ENCODE data around the gene KLRC3. TPM values are rescaled to one million over a fixed set of nuclear protein-coding genes. Genes with fewer than 3 reads are reported as not detected.
"Not testable (repeated sequence)": the region's sequence is repeated elsewhere in the genome, so short reads cannot be mapped to it uniquely, and the experiment has no call there.

The KLRC3 gene
- total and polyA plus RNA-seq, 2 donors (not counting 1 experiment from before 2014, with no cell fraction given): not detected

- Histone ChIP-seq H3K27me3 (ENCODE audit: control insufficient read depth, insufficient read depth, low read length) (no peaks in the 10 kb centered on the region), H3K4me3 (replicated peaks in 1 of 4; ENCODE audit: control extremely low read depth in 1 of 4, insufficient read depth in 1 of 4, low read depth in 3 of 4, low read length in 4 of 4) (no peak overlapping the region), H2AFZ (ENCODE audit: low read length) (no peak overlapping the region), H3K79me2 (ENCODE audit: control insufficient read depth, insufficient read depth, low read length) (no peaks in the 10 kb centered on the region), H3K9me3 (ENCODE audit: control insufficient read depth, insufficient read depth, low read depth, low read length) (no peaks in the 10 kb centered on the region), H3K4me2 (ENCODE audit: extremely low read depth, insufficient read depth, low read length) (no peak overlapping the region), H3K27ac (ENCODE audit: insufficient read depth, low read length) (no peak overlapping the region), H3K36me3 (ENCODE audit: control insufficient read depth, insufficient read depth, low read length) (no peaks in the 10 kb centered on the region), H3K9ac (ENCODE audit: insufficient read depth, low read length) (no peak overlapping the region), H4K20me1 (ENCODE audit: control insufficient read depth, extremely low read depth, insufficient read depth, low read length) (no peaks in the 10 kb centered on the region), H3K4me1 (ENCODE audit: control insufficient read depth, extremely low read depth, insufficient read depth, low read length) (no peaks in the 10 kb centered on the region)
- no peak for TF ChIP-seq CTCF (conservative IDR thresholded peaks at IDR 0.05 in 1 of 2, IDR thresholded peaks at IDR 0.05 in 1 of 2; ENCODE audit: low read depth in 1 of 2, low read length in 2 of 2)
- no peak for TF ChIP-seq EZH2 (IDR thresholded peaks at IDR 0.05; ENCODE audit: low read length, missing control alignments)
- DNase-seq (ENCODE audit: low read depth in 2 of 2): no peak
Observed at GRCh38 chr12:10398168-10398567, 22.2 kb downstream of the KLRC3 start.

GRCh38 chr12:10397296-10397695 lies 23.1 kb downstream of the KLRC3 start:
- Histone ChIP-seq H3K9ac (ENCODE audit: insufficient read depth, low read length) (no peak overlapping the region), H3K4me3 (replicated peaks in 1 of 4; ENCODE audit: control extremely low read depth in 1 of 4, insufficient read depth in 1 of 4, low read depth in 3 of 4, low read length in 4 of 4) (no peak overlapping the region), H3K4me1 (ENCODE audit: control insufficient read depth, extremely low read depth, insufficient read depth, low read length) (no peaks in the 10 kb centered on the region), H3K79me2 (ENCODE audit: control insufficient read depth, insufficient read depth, low read length) (no peaks in the 10 kb centered on the region), H3K27ac (ENCODE audit: insufficient read depth, low read length) (no peak overlapping the region), H3K9me3 (ENCODE audit: control insufficient read depth, insufficient read depth, low read depth, low read length) (no peaks in the 10 kb centered on the region), H2AFZ (ENCODE audit: low read length) (no peak overlapping the region), H3K36me3 (ENCODE audit: control insufficient read depth, insufficient read depth, low read length) (no peaks in the 10 kb centered on the region), H4K20me1 (ENCODE audit: control insufficient read depth, extremely low read depth, insufficient read depth, low read length) (no peaks in the 10 kb centered on the region), H3K4me2 (ENCODE audit: extremely low read depth, insufficient read depth, low read length) (no peak overlapping the region), H3K27me3 (ENCODE audit: control insufficient read depth, insufficient read depth, low read length) (no peaks in the 10 kb centered on the region)
- DNase-seq (ENCODE audit: low read depth in 2 of 2): no peak
- no peak for TF ChIP-seq CTCF (conservative IDR thresholded peaks at IDR 0.05 in 1 of 2, IDR thresholded peaks at IDR 0.05 in 1 of 2; ENCODE audit: low read depth in 1 of 2, low read length in 2 of 2)
- no peak for TF ChIP-seq EZH2 (IDR thresholded peaks at IDR 0.05; ENCODE audit: low read length, missing control alignments)

- H3K9ac ChIP-seq (ENCODE audit: insufficient read depth, low read length); H4K20me1 ChIP-seq (ENCODE audit: control insufficient read depth, extremely low read depth, insufficient read depth, low read length); DNase-seq (ENCODE audit: low read depth in 2 of 2); H3K4me2 ChIP-seq (ENCODE audit: extremely low read depth, insufficient read depth, low read length); H3K9me3 ChIP-seq (ENCODE audit: control insufficient read depth, insufficient read depth, low read depth, low read length); H3K36me3 ChIP-seq (ENCODE audit: control insufficient read depth, insufficient read depth, low read length); H3K4me1 ChIP-seq (ENCODE audit: control insufficient read depth, extremely low read depth, insufficient read depth, low read length); H3K4me3 ChIP-seq (replicated peaks in 1 of 4; ENCODE audit: control extremely low read depth in 1 of 4, insufficient read depth in 1 of 4, low read depth in 3 of 4, low read length in 4 of 4); H3K27ac ChIP-seq (ENCODE audit: insufficient read depth, low read length); H3K79me2 ChIP-seq (ENCODE audit: control insufficient read depth, insufficient read depth, low read length); H2AFZ ChIP-seq (ENCODE audit: low read length); H3K27me3 ChIP-seq (ENCODE audit: control insufficient read depth, insufficient read depth, low read length): not testable (repeated sequence)
Observed at GRCh38 chr12:10396176-10396575, 24.2 kb downstream of the KLRC3 start.

Data from fibroblast of lung (primary cell).